Left lung (tissue), 10 donors: Measurements from ENCODE around the gene PLD1. TPM values are rescaled to one million over a fixed set of nuclear protein-coding genes. Genes with fewer than 3 reads are reported as not detected.

Experiments
- ATAC-seq: fragments of 200-7000 bp; cut with Tn5 transposase; one replicate; pipeline ENCODE4 v1.9.1; 2020; ENCODE audit warnings: moderate library complexity
- DNase-seq, 4 donors: peaks; one replicate each; pipeline ENCODE4 v3.0.0-alpha.2; 2013 to 2020
- H3K27ac ChIP-seq, 2 donors: fragments of 200-600 bp; sonication (generic) in 1 of 2; one replicate each; pipeline versions ENCODE4 v1.5.0 to v1.8.0; 2020 to 2021
- H3K27me3 ChIP-seq, 2 donors: fragments of 200-600 bp; sonication (generic) in 1 of 2; one replicate each; pipeline versions ENCODE4 v1.5.0 to v1.8.0; 2020 to 2021
- H3K36me3 ChIP-seq, 2 donors: fragments of 200-600 bp; sonication (generic) in 1 of 2; one replicate each; pipeline versions ENCODE4 v1.5.0 to v1.8.0; 2020 to 2021
- H3K4me1 ChIP-seq, 2 donors: fragments of 200-600 bp; one replicate each; pipeline ENCODE4 v1.8.0; 2021
- H3K4me3 ChIP-seq, 2 donors: fragments of 200-600 bp; sonication (generic) in 1 of 2; one replicate each; pipeline versions ENCODE4 v1.5.0 to v1.8.0; 2020 to 2021; ENCODE audit warnings: mild to moderate bottlenecking in 1 of 2
- H3K9me3 ChIP-seq, 2 donors: fragments of 200-600 bp; sonication (generic) in 1 of 2; one replicate each; pipeline versions ENCODE4 v1.5.0 to v1.8.0; 2020 to 2021
- CTCF ChIP-seq, 2 donors: fragments of 200-600 bp; sonication (generic) in 1 of 2; IDR thresholded peaks; one replicate each; pipeline versions ENCODE4 v1.5.0 to v1.8.0; 2021; ENCODE audit warnings: antibody characterized with exemption in 2 of 2
- intact Hi-C, 2 donors: fragments of 100-400 bp; cut with DNase I; formaldehyde crosslinking; loops; one replicate each; pipeline versions ENCODE4 v1.11.2 to v1.14.2; 2022
- polyA plus RNA-seq, 6 donors: library from polyadenylated mRNA; unstranded; fragments of 120-200 nt; gene quantifications; one replicate each; pipeline ENCODE4 v1.2.1, GENCODE V29; 2013; ENCODE audit not compliant: insufficient read length in 6 of 6
- total RNA-seq, 2 donors: library from RNA; stranded (reverse); fragmentation: NEBNext Ultra II Directional; extraction: Animal tissue kit (Norgen Biotek cat#: 25700); gene quantifications; one replicate each; pipeline ENCODE4 v1.2.1, GENCODE V29; 2021
- donor health status: DM: no; HTN: yes; CAD: no.
- donor health status: DM: no; HTN: no; CAD: no.

Gene PLD1
- total and polyA plus RNA-seq, 8 donors: 2.9 to 18.7 (median 5.8) TPM

- H3K9me3 ChIP-seq: no peaks in the 10 kb centered on the region
- H3K4me3 ChIP-seq: no peak overlapping the region
- TF ChIP-seq CTCF (IDR thresholded peaks at IDR 0.05): no peak
- DNase-seq: no peak
- no peaks in the 10 kb centered on the region for H3K27me3 ChIP-seq
- peaks cover 0 to 11% of the 10 kb centered on the region in 2 donors for H3K4me1 ChIP-seq
- no peak for ATAC-seq
- H3K36me3 ChIP-seq: no peaks in the 10 kb centered on the region
- no peak overlapping the region for H3K27ac ChIP-seq
- intact Hi-C loops: no loop called here
These were observed 250.7 kb downstream of the PLD1 start for GRCh38 chr3:171559586-171559985.

GRCh38 chr3:171558188-171558696, 252.0 kb downstream of the PLD1 start:
- H3K9me3 ChIP-seq: no peaks in the 10 kb centered on the region

GRCh38 chr3:171557173-171557572, 253.1 kb downstream of the PLD1 start:
- no peak overlapping the region for H3K27ac ChIP-seq
- no peak for TF ChIP-seq CTCF (IDR thresholded peaks at IDR 0.05)
- H3K4me1 ChIP-seq: peaks cover 0 to 18% of the 10 kb centered on the region in 2 donors
- H3K36me3 ChIP-seq: no peaks in the 10 kb centered on the region
- no peaks in the 10 kb centered on the region for H3K9me3 ChIP-seq
- intact Hi-C loops: no loop called here
- no peaks in the 10 kb centered on the region for H3K27me3 ChIP-seq
- DNase-seq: no peak
- no peak overlapping the region for H3K4me3 ChIP-seq
- no peak for ATAC-seq

More at GRCh38 chr3:171558188-171558696, 252.0 kb downstream of the PLD1 start:
- DNase-seq: no peak
- Histone ChIP-seq H3K4me1 (peaks cover 0 to 8% of the 10 kb centered on the region in 2 donors), H3K36me3 (no peaks in the 10 kb centered on the region), H3K4me3 (no peak overlapping the region), H3K27me3 (no peaks in the 10 kb centered on the region), H3K27ac (no peak overlapping the region)
- TF ChIP-seq CTCF (IDR thresholded peaks at IDR 0.05): no peak
- intact Hi-C loops: no loop called here
- ATAC-seq: no peak

GRCh38 chr3:171556574-171557145, 253.6 kb downstream of the PLD1 start:
- ATAC-seq (peak; percentile 34), DNase-seq (no peak)
- TF ChIP-seq CTCF (IDR thresholded peaks at IDR 0.05): no peak
- H3K36me3 ChIP-seq: no peaks in the 10 kb centered on the region
- intact Hi-C loops: no loop called here
- no peak overlapping the region for H3K27ac ChIP-seq
- no peak overlapping the region for H3K4me3 ChIP-seq
- H3K4me1 ChIP-seq: peaks cover 0 to 18% of the 10 kb centered on the region in 2 donors
- H3K9me3 ChIP-seq: no peaks in the 10 kb centered on the region
- H3K27me3 ChIP-seq: no peaks in the 10 kb centered on the region

GRCh38 chr3:171556148-171556547, 254.1 kb downstream of the PLD1 start:
- no peak for TF ChIP-seq CTCF (IDR thresholded peaks at IDR 0.05)
- DNase-seq: no peak
- no peaks in the 10 kb centered on the region for H3K36me3 ChIP-seq
- H3K27ac ChIP-seq: no peak overlapping the region
- intact Hi-C loops: no loop called here
- no peak for ATAC-seq
- H3K27me3 ChIP-seq: no peaks in the 10 kb centered on the region
- H3K4me3 ChIP-seq: no peak overlapping the region
- H3K4me1 ChIP-seq: peaks cover 0 to 18% of the 10 kb centered on the region in 2 donors
- H3K9me3 ChIP-seq: no peaks in the 10 kb centered on the region
